Embryonic facial prominence (tissue), 1 donor: ENCODE results near the gene VWDE.
"Not testable (repeated sequence)": the region's sequence is repeated elsewhere in the genome, so short reads cannot be mapped to it uniquely, and the experiment has no call there.

ENCODE experiments used
- DNase-seq: peaks from one replicate; pipeline ENCODE4 v3.0.0-alpha.2; 2016; ENCODE audit errors: extremely low spot score

The VWDE gene

DNA sequence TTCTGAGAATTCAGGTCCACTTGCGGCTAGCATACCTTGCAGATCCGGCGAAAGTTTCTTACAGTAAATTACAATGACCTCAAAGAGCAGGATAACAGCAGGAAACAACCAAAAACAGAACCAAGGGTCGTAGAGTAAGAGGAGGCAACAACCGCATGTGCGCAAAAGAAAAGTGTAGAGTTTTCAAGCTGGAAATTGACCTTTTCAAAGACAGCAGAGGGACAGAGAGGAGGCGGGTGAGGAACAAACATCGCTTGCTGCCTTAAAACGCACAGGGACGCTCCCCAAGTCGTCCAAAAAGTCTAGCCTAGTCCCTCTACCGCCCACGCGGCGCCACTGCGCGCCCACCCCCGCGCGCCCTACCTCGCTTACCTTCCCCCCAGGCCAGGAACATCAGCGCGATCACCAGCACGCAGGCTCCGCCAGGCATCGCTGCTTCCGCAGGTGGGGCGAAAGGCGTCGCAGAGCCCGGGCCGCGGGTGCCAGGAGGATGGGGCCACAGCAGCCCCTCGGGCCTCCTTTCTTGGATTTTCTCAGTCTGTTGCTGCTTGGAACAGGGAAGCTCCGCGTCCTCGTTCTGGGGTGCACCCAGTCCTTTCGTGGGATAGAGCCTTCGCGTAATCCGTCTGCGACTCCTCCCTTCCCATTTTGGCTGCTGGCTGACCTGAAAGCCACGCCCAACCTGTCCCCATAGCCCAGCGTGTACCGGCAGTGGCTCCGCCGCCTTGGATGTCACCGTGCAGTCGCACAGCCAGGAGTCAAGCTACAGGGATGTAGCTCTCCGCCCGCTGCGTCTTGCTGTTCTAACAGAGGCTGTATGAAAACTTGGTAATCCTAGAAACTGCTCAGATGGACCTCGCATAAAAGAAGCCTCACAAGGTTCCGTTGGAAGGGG lies at the start of gene VWDE:
Gene VWDE, minus strand, starts transcription at position 579 of the 895 bp plus-strand sequence. Its CDS starts 149 bp downstream, at position 430.
- no peak for DNase-seq

- not testable (repeated sequence) for DNase-seq
Measured at GRCh38 chr7:12453136-12453535, 49.5 kb upstream of the VWDE start.

- no peak for DNase-seq
Measured at GRCh38 chr7:12450615-12451014, 47.0 kb upstream of the VWDE start.

GRCh38 chr7:12444785-12445184 lies 41.1 kb upstream of the VWDE start:
- no peak for DNase-seq

- DNase-seq = no peak
Measured at GRCh38 chr7:12440229-12440628, 36.6 kb upstream of the VWDE start.

GRCh38 chr7:12436896-12437535 lies 33.4 kb upstream of the VWDE start:
- no peak for DNase-seq

GRCh38 chr7:12436126-12436525 lies 32.5 kb upstream of the VWDE start:
- DNase-seq = no peak

GRCh38 chr7:12434012-12434642 lies 30.5 kb upstream of the VWDE start:
- DNase-seq = no peak

- no peak for DNase-seq
Measured at GRCh38 chr7:12431886-12432556, 28.4 kb upstream of the VWDE start.

- no peak for DNase-seq
Measured at GRCh38 chr7:12425311-12425710, 21.6 kb upstream of the VWDE start.

GRCh38 chr7:12423997-12424745 lies 20.5 kb upstream of the VWDE start:
- DNase-seq = no peak

DNA sequence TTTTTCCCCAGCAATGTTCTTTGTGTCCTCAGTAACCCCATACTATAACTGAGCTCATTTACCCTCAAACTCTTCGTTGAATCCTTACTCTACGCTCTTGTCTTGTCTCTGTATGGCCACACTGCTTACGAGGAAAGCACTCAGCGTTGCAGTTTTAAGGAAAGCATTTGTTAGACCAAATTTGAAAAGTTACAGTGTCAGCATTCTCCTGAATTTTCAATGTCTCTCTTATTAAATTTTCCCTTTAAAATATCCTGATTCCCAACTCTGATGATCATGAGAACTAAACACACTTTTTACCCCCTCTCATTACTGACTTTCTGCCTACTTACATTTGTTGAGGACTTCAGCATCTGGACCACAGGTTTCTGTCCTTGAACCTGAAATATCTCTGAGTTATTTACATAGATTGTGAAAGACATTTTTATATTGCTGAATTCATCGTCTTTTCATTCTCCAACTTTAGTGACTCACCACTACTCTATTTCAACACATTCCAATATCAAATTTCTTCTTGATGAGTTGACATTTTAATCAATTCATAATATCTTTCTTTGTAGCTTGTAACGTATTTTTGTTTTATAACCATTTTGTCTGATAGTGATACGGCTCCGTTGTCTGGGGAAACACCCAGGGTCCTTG lies 19.8 kb upstream of the VWDE start:
- DNase-seq = no peak

DNA sequence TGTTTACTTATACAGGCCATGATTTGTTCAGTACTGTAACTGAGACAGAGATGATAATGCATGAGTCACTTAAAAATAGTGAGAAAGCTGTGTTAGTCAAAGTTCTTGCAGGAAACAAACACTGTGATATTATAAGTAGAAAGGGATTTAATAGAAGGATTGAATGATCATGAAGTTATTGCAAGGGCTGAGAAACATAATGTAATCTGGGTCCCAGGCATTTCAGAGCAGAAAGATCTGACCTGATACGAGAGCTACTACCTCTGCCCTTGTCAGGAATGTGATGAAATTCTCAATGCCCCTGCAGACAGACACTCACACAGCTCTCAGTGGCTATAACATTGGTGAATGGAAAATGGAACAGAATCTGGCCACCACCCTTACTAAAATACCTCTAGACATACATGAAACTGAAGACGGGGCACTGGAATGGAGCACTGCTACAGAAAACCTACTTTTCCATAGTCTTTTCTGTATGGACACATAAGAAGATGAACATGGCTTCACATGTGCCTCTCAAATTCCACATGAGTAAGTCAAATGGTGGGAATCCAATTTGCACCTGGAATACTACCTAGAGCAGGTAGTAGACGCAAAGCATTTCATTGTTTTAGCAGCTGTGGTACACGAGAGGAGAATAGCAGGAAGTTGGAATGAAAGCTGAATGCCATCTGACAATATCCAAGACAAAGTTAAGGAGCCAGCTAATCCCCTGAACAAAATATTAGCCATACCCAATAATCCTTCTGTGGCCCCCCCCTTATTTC lies 19.1 kb upstream of the VWDE start:
- DNase-seq = no peak

GRCh38 chr7:12418452-12418851 lies 14.8 kb upstream of the VWDE start:
- DNase-seq = no peak

- no peak for DNase-seq
Measured at GRCh38 chr7:12415072-12415471, 11.4 kb upstream of the VWDE start.

DNA sequence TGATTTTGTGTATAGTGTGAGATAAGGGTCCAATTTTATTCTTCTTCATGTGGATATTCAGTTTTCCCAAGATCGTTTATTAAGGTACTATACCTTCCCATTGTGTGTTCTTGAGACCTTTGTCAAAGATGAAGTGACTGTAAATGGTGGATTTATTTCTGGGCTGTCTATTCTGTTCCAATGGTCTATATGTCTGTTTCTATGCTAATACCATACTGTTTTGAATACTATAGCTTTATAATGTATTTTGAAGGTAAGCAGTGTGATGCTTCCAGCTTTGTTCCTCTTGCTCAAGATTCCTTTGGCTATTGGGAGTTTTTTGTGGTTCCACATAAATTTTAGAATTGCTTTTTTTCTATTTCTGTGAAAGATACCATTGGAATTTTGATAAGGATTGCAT lies 8.7 kb upstream of the VWDE start:
- DNase-seq = no peak

GRCh38 chr7:12410523-12410922 lies 6.9 kb upstream of the VWDE start:
- DNase-seq = no peak

GRCh38 chr7:12409097-12409711 lies 5.5 kb upstream of the VWDE start:
- DNase-seq = no peak

- DNase-seq = not testable (repeated sequence)
Measured at GRCh38 chr7:12407652-12408051, 4.0 kb upstream of the VWDE start.

- no peak for DNase-seq
Measured at GRCh38 chr7:12402365-12402725, 1.3 kb downstream of the VWDE start.
